ENCODE results near the gene PPIA.
A peak's percentile ranks its signal among the peaks of the same experiment; 100 is the strongest.

The PPIA gene

DNA sequence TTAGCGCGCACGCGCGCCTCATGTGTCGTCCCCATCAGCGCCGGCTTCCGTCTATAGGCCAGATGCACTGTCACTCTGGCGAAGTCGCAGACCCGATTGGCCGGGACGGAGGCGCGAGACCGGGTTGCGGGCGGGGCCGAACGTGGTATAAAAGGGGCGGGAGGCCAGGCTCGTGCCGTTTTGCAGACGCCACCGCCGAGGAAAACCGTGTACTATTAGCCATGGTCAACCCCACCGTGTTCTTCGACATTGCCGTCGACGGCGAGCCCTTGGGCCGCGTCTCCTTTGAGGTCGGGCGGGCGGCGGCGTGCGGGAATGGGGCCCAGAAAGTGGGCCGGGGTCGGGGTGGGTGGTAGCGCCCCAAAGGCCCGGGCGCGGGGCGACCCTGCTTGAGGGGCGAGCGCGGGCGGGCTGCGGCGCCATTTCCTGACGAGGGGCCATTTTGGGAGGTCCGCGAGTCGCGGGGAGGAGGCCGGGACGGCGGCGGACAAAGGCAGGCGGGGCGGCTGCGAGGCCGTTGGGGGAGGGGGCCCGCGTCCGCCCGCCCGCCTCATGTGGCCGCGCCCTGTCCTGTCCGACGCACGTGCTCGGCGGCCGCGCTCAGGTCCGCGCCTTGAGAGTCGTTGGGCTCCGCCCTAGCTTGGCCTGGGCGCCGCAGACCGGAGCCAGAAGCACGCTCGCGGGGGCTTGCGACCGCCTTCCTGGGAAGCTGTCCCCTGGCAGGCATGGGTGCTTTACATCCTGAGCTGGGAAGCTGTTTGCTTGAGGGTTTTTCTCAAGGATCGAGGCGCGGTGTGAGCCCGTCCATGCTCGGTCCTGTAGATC, at the start of gene PPIA:
Gene PPIA (plus strand): TSS at position 178 of the 825 bp plus-strand sequence. CDS start 44 bp downstream, at position 222.
- peak; percentile 98 for DNase-seq

DNA sequence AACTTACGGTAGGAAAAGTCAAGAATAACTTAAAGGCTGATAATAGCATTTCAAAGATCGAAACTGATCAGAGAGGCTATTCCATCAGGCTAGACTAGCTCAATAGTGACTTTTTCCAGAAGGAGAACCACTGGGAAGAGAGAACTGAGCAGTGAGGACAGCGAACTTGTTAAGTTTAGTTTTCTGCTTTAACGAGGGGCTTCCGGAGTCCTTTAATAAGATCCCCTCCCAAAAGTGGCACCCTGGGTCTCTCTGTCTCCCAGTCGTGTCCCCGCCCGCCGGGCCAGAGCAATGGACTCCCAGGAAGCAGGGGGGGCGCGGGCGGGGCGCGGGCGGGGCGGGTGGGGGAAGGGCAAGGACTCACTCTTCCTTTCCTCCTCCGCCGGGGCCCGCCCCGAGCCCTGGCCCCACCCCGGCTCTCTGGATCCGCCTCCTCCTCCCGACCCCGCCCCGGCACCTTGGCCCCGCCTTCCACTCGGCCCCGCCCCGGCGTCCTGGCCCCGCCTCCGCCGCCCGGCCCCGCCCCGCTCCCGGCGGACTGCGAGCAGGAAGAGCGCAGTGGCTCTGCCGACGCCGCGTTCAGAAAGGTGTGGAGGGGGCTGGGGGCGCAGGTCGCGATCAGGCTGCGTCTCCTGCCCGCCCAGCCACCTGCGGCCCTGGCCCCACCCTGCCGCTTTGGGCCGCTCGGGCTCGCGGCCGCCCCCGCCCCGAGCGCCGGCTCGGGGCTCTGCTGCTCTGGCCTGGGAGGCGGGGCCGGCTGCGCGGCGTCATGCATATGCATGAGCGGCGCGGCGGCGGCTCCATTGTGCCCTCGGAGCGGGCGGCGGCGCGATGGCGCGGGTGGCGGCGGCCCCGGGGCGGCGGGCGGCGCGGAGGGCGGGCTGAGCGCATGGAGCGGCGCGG, 48.2 kb upstream of the PPIA start, which contains the start of gene ZMIZ2:
Gene ZMIZ2 (plus strand): TSS at position 803 of the 903 bp plus-strand sequence. CDS start 7,403 bp downstream, outside the sequence.
- DNase-seq, result peak; percentile 88 to 89

DNA sequence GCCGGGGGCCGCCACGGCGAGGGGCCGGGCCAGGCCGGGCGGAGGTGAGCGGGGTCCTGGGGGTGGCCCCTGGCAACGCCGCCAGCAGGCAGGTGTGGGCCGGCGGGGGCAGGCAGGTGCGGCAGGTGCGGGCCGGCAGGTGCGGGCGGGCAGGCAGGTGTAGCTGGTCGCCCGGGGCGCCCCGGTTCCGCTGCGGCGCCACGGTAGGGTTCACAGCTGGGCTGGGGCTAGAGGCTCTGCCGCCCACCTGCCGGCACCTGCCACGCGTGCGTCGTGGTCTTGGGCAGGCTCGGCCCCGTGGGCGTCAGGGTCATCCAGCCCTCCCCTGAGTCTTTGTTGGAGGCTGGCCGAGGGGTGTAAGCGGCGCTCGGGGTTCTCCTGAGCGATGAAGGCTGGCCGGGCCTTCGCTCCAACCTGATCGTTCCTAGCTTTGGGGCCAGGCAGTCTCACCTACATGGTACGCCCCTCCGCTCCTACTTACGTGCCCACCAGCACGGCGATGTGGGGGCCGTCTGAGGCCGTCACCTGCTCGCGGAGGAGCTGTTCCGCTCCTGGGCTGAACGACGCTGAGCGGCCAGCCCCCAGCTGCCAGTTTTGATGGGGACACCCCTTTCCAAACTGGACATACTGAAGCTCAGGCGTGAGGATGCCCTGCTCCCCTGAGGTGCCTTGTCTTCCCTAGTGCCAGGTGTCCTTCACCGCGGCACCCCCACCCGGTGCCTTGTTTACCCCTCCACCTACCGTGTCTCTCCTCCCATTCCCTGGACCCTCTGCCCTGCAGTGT, 47.3 kb upstream of the PPIA start:
- DNase-seq, result peak; percentile 23 to 38

DNA sequence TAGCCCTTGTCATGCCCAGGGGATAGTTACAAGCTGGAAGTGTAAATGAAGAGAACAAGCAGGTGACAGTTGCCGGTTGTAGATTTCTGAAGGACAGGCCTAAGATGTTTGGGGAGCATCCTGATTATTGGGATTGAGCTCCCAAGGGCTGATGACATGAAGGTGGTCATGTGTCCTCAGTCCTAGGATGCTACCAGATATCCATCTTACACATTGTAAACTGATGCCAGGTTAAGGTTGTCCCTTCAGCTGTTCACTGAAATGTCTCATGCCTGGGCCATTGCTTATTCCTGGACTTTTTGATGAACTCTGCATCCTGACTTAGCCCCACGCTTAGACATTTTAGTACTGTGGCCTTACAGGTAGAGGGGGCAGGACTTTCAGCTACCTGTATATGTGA, 46.5 kb upstream of the PPIA start:
- no peak for DNase-seq

DNA sequence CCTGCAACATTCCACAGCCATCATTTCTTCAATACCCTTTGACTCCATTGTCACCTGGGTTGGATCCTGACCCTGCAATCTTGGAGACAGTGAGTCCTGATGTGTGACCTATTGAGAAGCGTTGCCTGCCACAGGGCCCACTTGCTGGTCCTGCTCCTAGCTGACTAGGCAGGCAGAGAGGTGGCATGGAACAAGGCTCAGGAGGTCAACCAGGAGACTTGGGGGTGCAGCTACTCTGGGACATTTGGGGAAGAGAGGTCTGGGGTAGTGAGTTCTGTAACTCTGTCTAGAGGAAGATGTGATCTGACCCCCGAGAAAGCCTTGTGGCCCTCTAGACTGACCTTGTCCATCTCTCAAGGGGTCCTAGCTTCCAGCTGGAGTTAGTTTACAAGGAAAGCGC, 46.1 kb upstream of the PPIA start:
- no peak for DNase-seq

DNA sequence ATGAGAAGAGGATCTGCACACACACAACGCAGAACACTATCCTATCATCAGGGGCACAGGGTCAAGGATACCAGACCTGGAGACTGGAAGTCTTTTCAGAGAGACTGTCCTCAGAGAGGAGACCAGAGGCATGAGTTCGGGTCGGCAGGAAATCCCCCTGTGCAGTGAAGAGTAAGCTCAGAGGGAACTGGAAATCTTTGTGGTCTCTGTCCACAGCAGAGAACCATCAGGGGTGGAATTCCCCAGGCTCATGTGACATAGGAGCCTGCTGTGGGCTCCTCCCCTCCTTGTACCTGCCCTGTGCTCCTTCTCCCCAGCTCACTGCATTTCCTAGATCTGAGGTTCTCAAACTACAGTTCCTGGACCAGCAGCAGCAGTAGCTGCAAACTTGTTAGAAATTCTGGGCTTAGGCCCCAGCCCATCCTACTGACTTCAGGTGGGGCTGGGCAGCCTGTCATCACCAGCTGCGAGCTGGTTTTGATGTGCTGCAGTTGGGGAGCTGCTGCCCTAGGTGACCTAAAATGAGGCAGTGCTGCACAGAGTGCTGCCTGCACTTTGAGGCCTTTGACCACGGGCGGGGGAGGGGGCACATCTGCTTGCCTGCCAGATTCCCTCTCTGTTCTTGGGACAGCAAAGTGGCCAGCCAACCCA, 45.4 kb upstream of the PPIA start:
- DNase-seq, result peak; percentile 55 to 64

DNA sequence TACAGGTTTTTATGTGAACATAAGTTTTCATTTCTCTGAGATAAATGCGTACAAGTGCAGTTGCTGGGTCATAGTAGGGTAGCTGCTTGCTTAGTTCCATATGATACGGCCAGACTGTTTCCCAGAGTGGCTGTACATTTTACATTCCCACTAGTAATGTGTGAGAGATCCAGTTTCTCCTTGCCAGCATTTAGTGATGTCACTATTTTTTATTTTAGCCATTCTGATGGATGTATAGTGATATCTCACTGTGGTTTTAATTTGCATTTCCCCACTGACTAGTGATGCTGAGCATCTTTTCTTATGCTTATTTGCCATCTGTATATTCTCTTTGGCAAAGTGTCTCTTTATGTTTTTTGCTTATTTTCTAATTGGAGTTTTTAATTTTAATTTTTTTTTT, 43.7 kb upstream of the PPIA start:
- no peak for DNase-seq

DNA sequence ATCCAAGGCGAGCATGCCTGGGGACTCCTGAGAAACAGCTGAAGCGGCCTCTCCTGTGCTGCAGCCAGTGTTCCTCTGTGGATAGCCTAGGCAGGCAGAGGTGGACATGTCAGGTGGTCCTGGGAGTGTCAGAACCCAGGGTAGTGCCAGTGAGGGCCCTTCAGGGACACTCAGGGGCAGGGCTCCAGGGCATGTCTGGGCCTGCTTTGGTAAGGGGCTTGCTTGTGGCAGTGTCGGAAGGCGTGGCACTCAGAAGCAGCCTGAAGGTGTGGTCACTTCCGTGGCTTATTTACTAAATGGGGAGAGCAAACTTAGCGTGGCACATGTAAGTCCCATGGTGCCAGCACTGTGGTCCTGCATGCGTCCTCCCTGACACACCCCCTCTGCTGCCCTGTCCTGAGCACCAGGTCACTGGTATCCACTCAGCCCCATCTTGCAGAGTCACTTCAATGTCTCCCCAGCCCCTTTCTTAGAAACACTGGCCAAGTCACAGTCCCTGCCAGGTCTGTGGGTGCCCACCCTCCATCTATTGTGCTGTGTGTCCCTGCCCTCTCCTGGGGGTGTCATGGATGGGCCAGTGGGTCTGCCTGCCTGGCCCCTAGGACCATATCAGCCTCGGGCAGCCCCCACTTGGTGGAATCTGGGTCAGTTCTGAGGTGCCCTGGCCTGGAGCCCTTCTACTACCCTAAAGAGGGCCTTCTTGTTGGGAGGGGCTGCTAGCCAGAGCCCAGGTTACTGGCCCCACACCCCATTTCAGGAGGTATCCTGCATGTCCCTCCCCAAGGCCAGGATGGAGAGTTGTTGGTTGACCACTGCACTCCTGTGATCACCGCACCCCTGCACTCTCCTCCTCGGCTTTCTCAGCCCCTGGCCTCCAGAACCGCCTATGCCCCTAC, 41.4 kb upstream of the PPIA start:
- no peak for DNase-seq

DNA sequence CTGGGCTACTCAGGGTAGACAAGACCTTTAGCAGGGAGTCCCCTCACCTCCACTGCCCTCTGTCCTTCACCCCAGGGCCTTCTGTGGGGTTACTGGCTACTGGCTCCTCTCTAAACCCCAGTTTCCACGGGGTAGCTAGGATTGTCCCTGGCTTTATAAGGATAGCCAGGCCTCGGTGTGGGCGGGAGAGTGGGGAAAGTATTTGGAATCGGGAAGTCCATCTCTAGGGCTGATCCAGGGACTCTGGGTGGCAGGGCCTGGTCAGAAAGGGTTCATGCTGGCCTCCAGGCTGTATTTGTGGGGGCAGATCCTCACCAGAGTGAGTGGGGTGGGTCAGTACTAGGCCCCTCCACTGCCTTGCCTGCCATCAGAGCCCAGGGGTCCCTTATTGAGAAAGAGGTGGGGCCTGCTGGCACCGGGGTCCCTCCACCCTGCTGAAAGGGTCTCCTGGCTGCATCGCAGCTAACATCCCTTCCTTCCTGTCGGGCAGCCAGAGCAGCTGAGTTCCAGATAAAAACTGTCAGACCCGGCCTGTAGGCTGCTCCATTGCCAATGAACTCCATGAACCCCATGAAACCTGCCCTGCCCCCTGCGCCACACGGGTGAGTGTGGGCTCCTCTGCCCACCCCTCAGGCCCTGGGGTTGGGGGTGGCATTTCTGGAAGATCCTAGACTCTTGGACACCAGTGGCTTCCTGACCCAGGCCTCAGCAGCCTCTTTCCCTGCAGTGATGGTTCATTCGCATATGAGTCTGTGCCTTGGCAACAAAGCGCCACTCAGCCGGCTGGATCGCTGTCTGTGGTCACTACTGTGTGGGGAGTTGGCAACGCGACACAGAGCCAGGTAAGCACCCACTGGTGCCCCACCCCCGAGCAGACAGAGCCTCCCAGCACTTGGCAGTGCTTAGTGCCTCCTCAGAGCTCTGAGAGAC, 40.5 kb upstream of the PPIA start:
- no peak for DNase-seq

DNA sequence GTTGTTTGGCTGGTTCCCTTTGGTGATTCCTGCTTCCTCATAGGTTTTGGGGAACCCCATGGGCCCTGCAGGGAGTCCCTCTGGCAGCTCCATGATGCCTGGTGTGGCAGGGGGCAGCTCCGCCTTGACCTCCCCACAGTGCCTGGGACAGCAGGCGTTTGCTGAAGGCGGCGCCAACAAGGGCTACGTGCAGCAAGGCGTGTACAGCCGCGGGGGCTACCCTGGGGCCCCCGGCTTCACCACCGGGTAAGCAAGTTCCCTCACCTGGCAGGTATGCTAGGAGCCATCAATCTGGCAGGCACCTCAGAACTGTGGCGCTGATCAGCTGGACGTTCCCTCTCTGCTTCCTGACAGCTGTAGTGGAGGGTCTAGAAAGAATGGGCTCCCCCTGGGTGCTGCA, 39.6 kb upstream of the PPIA start:
- no peak for DNase-seq

DNA sequence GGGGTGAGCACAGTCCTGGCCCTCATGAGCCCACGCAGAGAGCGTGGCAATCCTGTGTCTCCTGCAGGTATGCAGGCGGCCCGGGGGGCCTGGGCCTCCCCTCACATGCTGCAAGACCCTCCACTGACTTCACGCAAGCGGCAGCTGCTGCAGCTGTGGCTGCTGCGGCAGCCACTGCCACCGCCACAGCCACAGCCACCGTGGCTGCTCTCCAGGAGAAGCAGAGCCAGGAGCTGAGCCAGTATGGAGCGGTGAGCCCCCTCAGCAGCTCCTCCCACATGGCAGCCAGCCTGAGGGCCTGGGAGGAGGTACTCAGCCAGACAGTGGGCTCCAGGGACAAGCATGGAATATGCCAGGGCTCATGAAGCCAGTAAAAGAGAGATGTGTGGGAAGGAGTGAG, 39.2 kb upstream of the PPIA start:
- no peak for DNase-seq

DNA sequence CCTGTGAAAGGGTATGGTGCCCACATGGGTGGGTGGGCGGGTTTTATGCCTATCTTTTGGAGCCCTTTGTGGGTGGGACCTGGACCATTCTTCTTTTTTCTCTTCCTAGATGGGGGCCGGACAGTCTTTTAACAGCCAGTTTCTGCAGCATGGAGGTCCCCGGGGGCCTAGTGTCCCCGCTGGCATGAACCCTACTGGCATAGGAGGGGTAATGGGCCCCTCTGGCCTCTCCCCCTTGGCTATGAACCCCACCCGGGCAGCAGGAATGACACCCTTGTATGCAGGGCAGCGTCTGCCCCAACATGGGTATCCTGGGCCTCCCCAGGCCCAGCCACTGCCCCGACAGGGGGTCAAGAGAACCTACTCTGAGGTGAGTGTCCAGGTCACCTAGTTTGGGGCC, 38.7 kb upstream of the PPIA start:
- DNase-seq, result no peak

DNA sequence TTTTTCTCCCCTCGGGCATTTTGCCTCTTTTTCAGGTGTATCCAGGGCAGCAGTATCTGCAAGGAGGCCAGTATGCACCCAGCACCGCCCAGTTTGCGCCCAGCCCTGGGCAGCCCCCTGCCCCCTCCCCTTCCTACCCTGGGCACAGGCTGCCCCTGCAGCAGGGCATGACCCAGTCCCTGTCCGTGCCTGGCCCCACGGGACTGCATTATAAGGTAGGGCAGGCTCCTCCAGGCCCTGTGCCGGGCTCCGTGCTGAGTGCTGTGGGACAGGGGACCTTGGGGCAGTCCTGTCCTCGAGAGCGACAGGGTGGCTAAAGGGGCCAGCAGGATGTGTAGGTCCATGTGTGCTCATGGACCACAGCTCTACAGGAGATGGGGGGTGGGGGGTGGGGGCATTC, 37.2 kb upstream of the PPIA start:
- no peak for DNase-seq

DNA sequence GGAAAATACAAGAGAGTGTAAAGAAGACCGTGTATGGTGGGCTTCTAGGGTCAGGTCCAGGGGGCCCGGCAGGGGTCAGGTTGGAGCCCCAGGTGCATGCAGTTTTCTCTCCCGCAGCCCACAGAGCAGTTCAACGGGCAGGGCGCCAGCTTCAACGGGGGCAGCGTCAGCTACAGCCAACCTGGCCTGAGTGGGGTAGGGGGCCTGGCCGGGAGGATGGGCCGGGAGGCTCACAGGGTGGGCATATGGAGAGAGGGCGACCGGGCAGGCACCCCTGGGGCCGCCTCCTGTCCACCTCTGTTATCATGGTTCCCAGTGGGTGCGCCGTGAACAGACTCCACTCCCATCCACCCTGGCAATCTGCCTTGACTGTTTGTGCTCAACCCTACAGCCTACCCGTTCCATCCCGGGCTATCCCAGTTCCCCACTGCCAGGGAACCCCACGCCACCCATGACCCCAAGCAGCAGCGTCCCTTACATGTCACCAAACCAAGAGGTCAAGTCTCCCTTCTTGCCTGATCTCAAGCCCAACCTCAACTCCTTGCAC, 36.4 kb upstream of the PPIA start:
- no peak for DNase-seq

DNA sequence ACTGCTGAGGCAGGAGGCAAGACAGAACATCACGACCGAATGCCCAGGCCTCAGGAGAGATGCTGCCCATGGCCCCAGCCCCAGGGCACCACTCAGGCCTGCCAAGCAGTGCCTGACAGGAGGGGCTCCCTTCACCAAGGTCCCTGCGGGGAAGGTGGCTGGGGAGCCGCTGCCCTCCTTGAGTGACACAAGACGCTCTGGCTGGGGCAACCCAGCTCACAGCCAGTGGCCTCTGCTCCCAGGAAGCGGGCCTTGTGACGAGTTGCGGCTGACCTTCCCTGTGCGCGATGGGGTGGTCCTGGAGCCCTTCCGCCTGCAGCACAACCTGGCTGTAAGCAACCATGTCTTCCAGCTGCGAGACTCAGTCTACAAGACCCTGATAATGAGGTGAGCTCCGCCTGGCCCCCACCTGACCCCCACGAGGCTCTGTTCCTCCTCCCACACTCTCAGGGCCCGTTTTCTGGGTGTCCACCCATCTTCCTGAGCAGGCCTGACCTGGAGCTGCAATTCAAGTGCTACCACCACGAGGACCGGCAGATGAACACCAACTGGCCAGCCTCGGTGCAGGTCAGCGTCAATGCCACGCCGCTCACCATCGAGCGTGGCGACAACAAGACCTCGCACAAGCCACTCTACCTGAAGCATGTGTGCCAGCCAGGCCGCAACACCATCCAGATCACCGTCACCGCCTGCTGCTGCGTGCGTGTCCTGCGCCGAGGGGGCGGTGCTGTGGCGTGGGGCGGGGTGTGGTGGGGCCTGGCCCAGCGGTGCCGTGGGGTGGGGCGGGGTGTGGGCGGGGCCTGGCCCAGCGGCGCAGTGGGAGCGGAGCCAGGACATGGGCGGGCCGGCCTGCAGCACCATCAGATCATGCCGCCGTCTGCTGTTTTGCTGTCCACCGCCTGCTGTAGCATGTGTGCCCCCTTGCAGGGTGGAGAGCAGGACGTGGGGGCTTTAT, 35.0 kb upstream of the PPIA start:
- DNase-seq, result no peak

DNA sequence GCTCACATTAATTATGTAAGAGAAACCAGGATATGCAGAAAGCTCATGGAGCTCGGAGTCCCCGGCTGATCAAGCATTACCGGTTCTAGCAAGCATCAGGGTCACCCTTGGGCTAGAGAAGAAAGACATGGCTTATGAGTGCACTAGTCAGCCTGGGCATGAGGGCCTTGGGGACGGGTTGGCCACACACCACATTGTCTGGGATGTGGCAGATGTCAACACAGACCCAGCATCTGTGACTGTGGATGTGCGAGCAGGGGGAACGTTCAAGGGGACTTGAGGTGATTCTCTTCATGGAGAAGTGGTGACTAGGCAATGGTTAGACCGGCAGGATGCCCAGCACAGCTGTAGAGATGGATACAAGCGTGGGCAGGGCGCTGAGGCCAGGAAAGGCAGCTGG, 34.2 kb upstream of the PPIA start:
- no peak for DNase-seq

DNA sequence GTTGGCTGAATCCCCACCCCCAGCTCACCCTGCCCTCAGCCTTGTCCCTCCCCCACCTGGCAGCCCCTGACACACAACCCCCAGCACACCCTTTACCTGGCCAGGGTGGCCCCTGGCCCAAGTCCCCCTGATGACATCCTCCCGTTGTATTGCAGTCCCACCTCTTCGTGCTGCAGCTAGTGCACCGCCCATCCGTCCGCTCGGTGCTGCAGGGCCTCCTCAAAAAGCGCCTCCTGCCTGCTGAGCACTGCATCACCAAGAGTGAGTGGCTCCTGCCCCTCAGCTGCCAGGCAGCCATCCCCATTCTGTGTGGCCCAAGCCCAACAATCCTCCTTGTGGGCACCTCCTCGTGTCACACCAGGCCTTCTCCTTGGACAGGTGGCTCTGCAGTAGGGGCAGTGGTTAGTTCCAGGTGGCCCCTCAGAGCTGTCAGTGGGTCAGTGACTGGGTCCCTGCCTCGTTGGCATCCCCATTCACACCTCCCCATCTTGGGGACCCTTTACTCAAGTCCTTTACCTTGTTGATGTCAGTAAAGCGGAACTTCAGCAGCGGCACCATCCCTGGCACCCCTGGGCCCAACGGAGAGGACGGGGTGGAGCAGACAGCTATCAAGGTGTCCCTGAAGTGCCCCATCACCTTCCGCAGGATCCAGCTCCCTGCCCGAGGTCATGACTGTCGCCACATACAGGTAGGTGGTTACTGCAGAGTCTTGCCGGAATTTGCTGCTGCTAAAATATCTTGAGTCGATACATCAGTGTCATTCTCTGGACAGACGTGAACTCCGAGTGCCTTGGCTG, 33.6 kb upstream of the PPIA start:
- no peak for DNase-seq

DNA sequence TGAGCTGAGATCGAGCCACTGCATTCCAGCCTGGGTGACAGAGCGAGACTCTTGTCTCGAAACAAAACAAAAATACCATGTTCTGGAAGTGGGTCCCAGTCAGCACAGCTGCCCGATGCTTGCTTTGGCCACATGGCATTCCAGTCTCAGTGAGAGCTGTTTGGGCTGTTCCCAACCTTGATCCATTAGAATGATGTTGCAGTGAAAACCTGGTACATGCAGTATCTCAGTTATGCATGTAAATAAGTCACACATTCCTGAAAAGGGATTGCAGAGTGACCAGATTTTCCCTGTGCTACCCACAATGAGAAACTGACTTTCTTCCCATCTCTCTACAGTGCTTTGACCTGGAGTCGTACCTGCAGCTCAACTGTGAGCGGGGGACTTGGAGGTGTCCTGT, 32.4 kb upstream of the PPIA start:
- DNase-seq, result no peak
